Sciatic nerve (tissue), 2 donors: Measurements from ENCODE around the gene SPAG7. TPM values are rescaled to one million over a fixed set of nuclear protein-coding genes. Genes with fewer than 3 reads are reported as not detected.

ENCODE experiments used
- ATAC-seq: fragments of 200-7000 bp; cut with Tn5 transposase; one replicate; pipeline ENCODE4 v1.9.1; 2020; ENCODE audit warnings: mild to moderate bottlenecking, moderate library complexity
- DNase-seq: peaks from one replicate; pipeline ENCODE4 v3.0.0-alpha.2; 2020; ENCODE audit warnings: low spot score
- intact Hi-C: fragments of 100-400 bp; cut with DNase I; formaldehyde crosslinking; loops from one replicate; pipeline ENCODE4 v1.14.2; 2022
- total RNA-seq: library from RNA; stranded (reverse); fragmentation: NEBNext Ultra II Directional; extraction: Animal tissue kit (Norgen Biotek cat#: 25700); gene quantifications from one replicate; pipeline ENCODE4 v1.2.1, GENCODE V29; 2021
- donor health status: DM: no; HTN: no; CAD: no.
- donor health status: DM: no; HTN: no; CAD: no.

SPAG7 gene
- total RNA-seq, 1 donor from 2014 or later: 50.8 TPM

DNA sequence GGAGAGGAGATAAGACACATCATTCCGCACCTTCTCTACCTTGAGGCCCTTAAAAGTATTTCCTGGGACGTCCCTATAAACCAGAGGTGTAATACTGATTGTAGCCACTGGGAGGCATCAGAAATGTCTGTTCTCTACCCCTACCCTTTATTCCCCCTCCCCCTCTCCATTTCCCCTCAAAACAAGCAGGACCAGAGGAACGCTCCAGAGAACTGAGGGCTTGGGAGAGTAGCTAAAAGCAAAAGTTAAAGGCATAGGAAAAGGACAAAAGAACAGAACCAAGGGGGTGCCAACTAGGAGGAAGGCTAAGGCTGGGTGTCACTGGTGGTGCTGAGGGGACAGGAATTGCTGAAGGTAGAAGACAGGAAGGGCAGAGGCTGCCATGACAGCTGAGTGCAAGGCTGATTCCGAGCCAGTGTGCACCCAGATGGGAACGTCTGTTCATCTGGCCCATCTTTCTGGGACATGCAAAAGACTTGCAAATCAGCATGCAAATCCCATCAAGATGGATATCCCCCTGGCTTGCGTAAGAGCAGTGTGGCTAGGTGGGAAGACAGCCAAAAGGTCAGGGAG lies 13.1 kb upstream of the SPAG7 start:
- peak; percentile 51 for ATAC-seq
- DNase-seq: no peak
- intact Hi-C loops: no loop called here

DNA sequence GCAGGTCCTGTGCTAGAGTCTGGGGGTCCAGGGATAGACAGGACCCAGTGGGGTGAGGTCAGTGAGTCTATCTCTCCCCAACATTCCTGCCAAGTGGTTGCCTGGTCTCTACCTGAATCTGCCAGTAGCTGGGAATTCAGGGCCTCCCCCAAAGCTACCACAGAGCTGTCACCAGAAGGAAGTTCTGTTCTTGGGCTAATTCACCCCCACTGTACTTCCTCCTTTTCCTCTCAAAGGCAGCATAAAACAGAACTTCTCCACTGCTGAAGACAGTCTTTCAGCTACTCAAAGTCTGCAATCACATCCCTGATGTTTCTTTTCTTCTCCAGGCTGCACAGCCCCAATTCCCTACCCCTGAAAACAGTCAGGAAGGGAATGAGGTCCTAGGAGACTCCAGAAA lies 11.1 kb upstream of the SPAG7 start:
- intact Hi-C loops: no loop called here
- no peak for ATAC-seq
- DNase-seq: no peak

DNA sequence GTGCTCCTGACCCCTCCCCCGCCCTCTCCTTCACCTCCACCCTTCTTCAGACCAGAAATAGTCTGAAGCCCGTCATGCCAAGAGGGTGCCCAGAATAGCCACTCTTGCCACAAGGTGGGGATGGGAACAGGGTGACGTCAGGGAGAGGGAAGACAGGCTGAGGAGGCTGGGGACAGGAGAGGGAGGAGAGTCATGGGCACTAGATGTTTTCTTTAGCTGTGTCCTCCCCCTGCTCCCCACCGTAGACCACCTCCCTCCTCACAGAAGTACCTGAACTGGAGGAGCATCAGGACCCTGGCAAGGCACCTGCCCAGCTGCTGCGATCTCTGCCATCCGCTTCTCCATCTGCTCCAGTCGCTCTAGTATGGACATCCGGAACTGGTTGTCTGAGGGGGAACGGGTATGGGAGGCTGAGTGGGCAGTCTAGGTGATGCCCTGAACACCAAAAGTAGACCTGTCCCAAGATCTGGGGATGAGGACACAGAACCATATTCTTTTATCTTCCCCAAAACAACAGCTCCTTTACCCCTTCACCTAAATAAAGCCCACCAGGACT lies 6.6 kb upstream of the SPAG7 start:
- ATAC-seq (no peak), DNase-seq (no peak)
- intact Hi-C loops: no loop called here

DNA sequence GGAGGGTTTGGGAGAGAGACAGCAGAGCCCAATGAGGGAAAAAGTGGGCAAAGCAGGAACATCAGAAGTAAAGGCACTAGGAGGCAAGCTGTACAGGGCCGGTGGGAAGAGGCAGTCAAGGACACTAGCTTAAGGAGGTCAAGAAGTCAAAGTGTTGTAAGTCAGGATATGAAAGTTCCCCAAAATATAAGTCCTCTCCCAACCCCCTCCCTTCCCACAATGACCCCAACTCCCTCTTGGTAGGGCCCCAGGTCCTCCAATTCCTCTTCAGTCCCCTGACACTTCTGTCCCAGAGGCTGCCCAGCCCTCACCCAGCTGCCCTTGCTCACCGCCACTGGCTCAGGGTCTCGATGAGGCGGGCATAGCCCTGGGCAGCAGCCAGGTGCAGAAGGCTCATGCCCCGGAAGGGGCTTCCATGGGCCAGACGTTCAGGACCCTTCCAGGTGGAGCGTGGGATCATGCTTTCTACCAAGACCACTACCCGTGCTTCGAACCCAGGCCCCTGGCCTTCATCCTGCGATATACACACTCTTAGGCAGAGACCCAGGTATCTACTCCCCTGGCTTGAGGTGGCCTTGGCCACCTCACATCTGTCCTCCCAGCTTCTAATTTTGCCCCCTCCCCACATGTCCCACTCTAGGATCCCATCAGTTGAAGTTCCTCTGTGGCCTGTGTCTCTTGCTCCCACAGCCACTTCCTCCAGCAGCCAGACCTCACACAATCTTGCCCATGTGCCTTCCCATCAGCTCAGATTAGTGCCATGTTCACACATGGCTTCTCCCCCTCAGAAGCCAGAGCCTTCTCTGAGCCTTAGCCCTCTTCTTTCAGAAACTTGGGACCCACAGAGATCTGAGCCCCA lies 5.9 kb upstream of the SPAG7 start:
- DNase-seq (no peak), ATAC-seq (no peak)
- intact Hi-C loops: no loop called here

DNA sequence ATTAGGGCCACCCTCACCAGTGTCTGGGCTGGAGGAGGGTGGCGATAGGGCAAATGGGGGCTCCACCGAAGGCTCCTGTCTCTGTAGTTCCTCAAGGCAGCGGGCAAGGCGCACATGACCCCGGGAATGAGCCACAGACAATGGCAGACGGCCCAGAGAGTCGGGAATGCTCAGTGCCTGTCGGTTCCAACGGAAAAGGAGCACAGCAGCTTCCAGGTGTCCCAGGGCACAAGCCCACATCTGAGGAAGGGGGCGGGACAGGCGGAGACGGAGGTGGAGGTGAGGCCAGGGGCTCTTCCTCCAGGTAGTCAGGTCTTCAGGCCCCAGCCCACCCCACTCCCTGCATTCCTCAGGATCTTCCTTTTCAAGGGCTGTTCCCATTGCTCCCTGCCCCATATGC lies 5.1 kb upstream of the SPAG7 start:
- ATAC-seq (no peak), DNase-seq (no peak)
- intact Hi-C loops: no loop called here

DNA sequence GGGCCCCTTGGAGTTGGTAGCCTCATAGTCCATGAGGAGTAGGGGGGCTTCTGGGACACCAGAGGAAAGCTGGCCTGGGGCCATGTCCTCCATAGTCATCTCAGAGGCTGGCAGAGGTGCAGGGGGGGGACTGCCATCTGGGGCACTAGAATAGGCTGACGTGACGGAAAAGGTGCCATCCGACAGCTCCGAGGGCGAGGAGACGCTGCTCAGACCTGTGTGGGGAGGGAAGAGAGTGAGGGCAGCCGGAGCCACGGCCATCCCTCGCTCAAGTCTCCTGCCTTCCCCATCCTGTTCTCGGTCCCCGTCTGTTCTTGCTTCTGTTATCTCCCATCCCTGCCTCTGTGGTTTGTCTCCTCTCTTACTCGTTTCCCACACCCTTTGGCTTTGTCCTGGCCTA lies 4.7 kb upstream of the SPAG7 start:
- no peak for DNase-seq
- ATAC-seq: no peak
- intact Hi-C loops: no loop called here

DNA sequence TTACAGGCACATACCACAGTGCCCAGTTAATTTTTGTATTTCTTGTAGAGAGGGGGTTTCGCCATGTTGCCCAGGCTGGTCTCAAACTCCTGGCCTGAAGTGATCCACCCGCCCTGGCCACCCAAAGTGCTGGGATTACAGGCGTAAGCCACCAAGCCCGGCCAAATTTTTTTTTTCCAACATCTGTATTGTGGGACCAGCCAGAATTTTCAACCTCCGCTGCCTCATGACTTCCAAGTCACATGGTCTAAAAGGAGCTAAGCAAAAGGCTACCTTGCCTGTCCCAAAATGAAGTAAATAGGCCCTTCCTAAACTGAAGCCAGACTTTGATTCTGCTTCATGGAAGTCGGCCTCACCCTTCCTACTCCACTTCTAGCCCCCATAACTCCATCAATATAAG lies 4.2 kb upstream of the SPAG7 start:
- DNase-seq (no peak), ATAC-seq (no peak)
- intact Hi-C loops: no loop called here

DNA sequence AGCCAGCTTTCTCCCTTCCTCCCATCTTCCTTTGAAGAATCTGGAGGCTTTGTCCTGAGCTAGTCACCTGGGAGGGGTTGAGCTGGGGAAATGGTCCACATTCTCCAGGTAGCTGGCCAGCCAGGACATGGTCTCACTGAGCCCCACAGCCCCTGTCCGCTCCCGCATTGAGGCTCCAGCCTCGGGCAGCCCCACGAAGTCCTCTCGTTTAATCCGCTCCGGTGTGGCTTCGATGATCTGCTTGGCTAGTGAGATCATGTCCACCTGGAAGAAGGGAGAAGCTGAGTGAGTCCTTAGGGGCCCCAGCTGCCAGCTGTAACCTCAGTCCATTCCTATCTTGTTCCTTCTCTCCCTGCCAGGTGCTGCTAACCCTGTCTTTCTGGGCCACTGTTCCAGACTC lies 2.7 kb upstream of the SPAG7 start:
- no peak for ATAC-seq
- DNase-seq: no peak
- intact Hi-C loops: no loop called here

DNA sequence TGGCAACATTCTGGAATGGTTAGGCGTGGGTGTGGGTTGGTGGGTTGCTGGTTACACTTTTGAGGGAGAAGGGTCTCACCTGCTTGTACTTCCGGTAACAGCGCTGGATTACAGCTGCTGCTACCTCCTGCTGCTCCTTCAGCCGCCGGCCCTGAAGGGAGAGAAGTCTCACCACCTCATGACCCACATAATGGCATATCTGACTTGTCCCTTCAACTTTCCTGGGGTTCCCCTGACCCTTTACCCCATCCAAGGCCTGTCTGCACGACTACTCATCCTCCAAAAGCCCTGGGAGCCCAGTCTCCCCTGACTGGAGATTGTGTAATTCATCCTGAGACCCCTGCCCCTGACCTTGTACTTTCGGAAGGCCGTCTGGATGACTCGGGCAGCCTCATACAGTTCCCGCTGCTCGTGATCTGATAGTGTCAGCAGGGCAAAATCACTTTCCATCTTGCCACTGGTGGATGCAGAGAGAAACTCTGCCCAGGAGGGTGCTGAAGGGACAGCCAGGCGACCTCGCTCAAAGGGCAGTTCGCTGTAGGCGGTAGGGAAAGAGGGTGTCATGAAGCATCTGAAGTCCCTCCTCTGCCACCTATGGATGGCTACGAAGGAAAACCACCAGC lies 2.0 kb upstream of the SPAG7 start:
- intact Hi-C loops: no loop called here
- DNase-seq: no peak

DNA sequence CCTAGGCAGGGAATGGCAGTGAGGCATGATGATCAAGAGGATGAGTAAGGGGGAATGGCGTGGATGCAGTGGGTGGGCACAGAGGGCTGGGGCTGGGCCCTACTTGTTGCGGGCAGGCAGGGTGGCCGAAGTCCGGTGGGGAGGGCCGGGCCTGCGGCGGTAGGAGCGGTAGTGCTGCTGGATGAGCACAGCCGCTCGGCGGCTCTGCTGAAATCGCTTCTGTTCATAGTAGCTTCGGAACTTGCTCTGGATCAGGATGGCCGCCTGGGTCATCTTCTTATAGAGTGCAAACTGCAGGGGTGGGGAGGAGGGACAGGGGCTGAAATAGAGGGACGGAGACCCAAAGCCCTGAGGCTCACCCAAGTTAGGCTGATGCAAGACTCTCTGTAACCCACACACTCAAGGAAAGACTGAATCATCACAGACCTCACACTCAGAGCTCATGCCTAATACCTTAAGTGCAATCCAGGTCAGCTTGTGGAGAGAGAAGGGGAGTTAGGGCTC lies 1.5 kb upstream of the SPAG7 start:
- intact Hi-C loops: no loop called here
- DNase-seq (no peak), ATAC-seq (no peak)

More for the DNA sequence above, 2.0 kb upstream of the SPAG7 start:
- no peak for ATAC-seq

DNA sequence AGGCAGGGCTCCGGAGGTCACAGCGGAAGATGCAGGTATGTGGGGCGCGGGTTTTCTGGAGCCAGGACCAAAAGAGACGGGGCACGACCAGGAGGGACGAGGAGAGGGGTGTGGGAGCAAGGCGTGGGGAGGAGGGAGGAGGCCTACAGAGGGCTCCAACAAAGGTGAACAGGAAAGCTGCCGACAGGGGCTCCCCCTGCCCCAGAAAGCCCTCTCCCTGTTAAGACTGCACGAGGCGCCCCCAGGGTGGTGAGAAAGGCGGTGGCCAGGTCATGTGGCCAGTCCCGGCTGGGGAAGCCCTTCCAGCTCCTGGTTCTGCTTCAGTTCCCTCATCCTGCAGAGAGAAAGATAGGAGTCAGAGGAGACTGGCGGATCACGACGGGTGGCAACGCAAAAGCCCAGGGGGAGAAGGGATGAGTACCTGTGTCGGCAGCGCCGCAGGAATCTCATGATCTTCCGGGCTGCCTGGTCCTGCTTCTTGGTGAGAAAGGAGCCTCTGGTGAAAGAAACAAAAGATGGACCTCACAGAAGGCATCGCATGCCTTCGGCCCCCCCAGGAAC lies 949 bp upstream of the SPAG7 start:
- ATAC-seq: no peak
- intact Hi-C loops: no loop called here
- DNase-seq: no peak

DNA sequence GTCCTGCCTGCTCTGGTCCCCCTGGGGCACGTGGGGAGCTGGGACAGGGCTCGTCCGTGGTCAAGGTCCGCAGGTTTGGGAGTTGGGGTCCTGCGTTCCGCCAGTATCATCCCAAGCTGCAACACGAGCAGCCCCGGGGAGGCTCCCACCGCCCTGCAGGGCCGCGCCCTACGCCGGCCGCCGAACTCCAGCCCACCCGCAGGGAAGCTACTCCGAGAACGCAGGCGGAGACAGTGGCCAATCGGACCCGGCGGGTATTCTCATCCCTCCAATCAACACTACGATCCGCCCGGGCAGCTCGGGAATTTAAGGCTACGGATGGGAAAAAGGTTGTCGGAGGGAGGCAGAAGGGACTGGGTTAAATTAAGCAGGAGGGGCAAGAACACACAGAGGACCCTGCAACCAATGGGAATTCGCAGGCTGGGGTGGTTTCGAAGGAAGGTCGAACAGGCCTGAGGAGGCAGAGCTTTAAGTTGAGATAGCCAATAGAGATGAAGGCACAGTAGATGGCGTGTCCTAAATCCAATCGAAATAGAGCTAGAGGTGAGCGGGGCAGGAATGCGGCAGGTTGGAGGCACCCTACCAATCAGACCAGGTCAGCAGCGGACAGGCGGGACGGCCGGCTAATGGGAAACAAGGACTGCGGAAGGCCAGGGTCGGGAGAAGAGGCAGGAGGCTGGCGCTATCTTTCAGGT lies 626 bp downstream of the SPAG7 start:
- peak; percentile 95 for ATAC-seq
- intact Hi-C loops: no loop called here
- DNase-seq: peak; percentile 97

DNA sequence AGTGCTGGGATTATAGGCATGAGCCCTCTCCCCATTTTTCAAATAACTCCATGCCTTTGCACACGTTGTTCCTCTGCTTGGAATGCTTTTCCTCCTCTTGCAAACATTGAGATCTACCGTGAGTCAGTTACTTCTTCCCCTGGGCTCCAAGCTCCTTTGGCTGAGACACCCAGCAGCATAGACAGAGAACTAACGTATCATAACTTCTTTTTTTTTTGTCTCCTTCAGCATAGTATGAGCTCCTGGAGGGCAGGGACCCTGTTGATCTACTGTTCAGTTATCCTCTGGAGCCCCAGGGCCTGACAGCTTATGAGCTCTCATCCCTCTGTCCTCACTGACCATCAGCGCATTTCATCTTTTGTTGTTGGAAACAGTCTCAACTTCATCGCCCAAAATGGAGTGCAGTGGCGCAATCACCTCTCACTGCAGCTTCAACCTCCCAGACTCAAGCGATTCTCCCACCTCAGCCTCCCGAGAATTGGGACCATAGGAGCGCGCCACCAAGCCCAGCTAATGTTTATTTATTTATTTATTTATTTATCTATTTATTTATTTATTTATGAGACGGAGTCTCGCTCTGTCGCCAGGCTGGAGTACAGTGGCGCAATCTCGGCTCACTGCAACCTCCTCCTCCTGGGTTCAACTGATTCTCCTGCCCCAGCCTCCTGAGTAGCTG lies 2.2 kb downstream of the SPAG7 start:
- ATAC-seq: no peak
- intact Hi-C loops: no loop called here
- DNase-seq: no peak

DNA sequence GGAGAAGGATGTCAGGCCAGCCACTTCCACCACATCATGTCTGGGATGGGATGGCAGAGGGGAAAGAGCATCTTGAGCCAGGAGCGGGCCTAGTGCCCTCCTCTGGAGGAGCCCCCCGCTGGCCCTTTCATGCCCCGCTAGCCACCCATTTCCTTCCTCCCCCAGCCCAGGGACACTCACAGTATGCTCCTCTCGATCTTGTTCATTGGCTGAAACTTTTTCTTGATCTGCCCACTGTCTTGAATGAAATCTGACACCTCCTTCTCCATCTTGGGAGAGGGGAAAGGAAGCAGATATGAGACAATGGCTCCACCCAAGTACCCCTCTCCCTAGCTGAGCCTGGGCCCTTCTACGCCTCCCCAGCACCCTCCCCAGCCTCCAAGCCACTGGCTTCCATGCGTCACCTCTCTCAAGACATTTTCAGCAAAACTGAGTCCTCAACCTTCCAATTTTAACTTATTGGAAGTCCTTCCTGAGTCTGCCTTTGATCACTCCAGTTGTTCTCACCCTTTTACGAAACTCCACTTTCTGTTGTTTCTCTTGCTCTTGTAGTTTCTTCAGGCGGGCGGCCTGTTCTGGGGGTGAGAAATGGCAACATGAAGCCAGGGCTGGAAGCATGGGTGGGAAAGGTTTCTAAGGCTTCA lies 7.2 kb downstream of the SPAG7 start:
- intact Hi-C loops: no loop called here
- DNase-seq: no peak
- ATAC-seq: no peak

DNA sequence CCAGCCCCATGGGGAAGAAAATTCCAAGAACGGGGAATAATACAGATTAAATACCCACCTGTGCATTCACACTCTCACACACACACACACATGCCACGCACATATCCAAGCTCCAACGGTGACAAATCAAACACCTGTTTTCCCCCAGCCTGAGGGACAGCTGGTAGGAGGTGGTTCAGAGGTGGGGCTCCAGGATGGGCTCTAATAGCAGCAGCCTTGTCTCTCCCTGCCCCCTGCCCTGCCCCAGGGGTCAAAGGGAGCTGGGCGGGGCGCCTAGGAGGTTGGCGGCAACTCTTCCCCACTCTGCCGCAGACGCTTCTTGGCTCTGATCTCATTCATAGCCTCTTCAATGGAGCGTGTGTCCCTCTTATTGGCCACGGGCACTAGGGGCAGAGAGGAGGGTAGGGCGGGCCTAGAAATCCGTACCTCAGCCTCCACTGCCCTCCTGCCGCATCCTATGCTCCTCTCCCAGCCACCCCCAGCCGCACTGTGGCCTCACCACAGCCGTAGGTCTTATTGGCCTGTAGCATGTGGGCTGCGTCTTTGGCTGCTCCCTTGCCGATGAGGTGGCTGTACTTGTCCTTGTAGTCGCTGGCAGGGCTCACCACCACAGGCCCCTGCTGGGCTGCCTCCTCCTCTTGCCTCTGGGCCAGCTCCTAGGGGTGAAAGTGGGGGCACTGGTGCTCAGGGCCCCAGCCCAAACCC lies 8.2 kb downstream of the SPAG7 start:
- ATAC-seq (no peak), DNase-seq (no peak)
- intact Hi-C loops: no loop called here

DNA sequence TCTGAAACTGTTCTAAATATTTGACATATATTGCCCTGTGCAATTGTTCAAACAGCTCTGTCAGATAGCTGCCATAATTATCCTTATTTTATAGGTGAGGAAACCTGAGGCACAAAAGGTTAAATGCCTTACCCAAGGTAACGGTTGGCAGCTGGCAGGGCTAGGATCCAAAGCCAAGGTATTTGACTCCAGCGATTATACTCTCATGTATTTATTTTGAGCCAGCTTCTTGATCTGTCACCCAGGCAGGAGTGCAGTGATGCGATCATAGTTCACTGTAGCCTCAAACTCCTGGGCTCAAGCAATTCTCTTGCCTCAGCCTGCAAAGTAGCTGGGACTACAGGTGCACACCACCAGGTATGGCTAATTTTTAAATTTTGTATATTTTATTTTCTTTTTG lies 9.5 kb downstream of the SPAG7 start:
- ATAC-seq (no peak), DNase-seq (no peak)
- intact Hi-C loops: no loop called here

DNA sequence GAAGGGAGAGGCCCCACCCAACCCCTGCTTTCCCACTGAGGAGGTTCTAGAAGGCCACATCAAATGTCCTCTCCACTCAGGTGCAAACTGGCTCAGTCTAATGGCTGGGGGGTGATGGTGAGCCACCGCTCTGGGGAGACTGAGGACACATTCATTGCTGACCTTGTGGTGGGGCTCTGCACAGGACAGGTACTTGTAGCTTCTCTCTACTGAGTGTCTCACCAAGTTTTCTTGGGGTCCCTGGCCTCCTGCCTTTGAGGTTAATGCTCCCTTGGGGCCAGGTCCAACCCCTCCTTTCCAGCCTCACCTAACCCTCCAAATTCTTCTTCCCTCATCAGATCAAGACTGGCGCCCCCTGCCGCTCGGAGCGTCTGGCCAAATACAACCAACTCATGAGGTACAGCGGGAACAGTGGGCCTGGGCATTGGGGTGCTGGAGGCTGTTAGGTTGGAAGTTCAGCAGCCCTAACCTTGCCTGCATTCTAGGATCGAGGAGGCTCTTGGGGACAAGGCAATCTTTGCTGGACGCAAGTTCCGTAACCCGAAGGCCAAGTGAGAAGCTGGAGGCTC lies 11.0 kb downstream of the SPAG7 start:
- no peak for ATAC-seq
- intact Hi-C loops: no loop called here
- no peak for DNase-seq
